Muscle of arm (tissue), 12 donors: ENCODE results near the gene DGCR6L. TPM values are rescaled to one million over a fixed set of nuclear protein-coding genes. Genes with fewer than 3 reads are reported as not detected.
"Not testable (repeated sequence)": the region's sequence is repeated elsewhere in the genome, so short reads cannot be mapped to it uniquely, and the experiment has no call there.

Experiments used
- DNase-seq: peaks from one replicate; pipeline ENCODE4 v3.0.0-alpha.2; 2013
- polyA plus RNA-seq, 12 donors: library from polyadenylated mRNA; unstranded; fragments of 120-200 nt; gene quantifications; one replicate each; pipeline ENCODE4 v1.2.1, GENCODE V29; 2013; ENCODE audit not compliant: insufficient read length in 12 of 12

Gene DGCR6L
- polyA plus RNA-seq, 12 donors = 40.2 to 98.3 (median 46.6) TPM; not detected in 1

DNA sequence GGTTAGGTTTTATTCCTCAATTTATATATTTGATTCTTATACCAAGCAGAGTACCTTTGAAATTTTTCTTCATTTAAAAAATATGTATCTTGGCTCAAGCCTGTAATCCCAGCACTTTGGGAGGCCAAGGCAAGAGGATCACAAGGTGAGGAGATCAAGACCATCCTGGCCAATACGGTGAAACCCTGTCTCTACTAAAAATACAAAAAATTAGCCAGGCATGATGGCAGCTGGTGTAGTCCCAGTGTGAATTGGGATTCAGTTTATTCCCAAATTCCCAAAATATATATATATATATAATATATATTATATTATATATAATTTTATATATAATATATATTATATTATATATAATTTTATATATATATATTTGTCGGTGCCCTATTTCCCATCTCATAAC is 18.4 kb upstream of the DGCR6L start:
- DNase-seq = not testable (repeated sequence)

DNA sequence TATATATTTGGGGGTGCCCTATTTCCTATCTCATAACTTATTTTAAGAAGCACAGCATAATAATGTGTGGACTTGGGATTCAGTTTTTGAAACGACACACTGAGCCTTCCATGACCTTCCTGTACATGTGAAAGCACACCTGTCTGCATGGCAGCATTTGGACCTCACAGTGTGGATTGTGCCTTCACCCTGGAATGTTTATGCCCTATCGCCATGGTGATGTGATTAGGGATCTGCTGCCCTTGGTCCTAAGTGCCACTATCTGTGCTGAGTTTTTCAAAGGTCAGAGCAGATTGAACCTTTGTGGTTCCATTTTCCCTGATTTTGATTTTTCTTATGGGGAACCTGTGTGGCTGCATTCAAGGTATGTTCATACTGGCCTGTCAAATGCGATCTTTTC is 17.9 kb upstream of the DGCR6L start:
- not testable (repeated sequence) for DNase-seq

DNA sequence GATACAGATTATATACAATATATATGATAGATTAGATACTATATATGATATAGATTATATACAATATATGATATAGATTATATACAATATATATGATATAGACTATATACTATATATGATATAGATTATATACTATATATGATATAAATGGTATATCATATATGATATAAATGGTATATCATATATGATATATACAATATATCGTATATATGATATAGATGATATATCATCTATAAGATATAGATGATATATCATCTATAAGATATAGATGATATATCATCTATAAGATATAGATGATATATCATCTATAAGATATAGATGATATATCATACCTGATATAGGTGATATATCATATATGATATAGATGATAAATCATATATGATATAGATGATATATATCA is 16.7 kb upstream of the DGCR6L start:
- DNase-seq = not testable (repeated sequence)

DNA sequence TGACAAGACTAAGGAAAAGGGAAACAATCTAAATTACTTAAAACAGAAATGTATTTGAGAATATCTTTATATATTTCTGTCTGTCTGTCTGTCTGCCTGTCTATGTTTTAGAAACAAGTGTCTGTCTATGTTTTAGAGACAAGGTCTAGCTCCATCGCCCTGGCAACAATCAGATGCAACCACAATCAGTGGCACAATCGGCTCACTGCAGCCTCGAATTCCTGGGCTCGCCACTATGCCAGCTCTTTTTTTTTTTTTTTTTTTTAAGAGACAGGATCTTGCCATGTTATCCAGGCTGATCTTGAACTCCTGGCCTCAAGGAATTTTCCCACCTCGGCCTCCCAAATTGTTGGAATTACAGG is 8.7 kb upstream of the DGCR6L start:
- not testable (repeated sequence) for DNase-seq

DNA sequence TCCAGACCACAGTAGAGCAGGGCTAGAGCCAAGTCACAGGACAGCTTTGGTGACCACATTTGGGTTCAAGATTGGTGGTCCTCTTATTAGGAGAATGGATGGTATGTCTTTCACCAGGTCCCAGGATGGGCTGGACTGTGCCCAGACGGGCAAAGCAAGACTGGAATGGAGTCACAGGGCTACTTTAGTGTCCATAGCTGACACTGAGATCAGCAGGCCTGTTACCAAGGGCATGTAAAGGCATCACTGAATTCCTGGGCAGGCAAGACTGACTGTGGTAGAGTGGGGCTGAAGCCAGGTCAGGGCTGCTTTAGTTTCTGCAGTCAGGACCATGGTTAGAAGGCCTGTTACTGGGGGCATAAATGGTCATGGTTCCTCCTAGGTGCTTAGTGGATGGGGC is 6.1 kb upstream of the DGCR6L start:
- not testable (repeated sequence) for DNase-seq

DNA sequence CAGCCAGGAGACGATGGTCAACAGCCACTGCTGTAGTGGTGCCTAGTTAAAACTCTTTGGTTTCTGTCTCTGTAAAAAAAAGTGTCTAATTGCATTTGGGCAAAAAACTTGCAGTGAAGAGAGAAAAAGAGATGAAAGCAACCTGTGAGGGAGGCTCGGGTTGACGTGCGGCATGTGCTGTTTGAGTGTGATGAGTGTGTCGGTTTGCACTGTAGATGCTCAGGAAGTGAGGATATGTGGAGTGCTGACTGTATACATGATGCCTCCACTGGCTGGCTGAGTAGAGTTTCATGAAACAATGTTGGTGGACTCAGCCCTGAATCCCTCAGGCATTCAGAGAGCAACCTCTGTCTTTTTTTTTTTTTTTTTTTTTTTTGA is 4.3 kb upstream of the DGCR6L start:
- DNase-seq = no peak

DNA sequence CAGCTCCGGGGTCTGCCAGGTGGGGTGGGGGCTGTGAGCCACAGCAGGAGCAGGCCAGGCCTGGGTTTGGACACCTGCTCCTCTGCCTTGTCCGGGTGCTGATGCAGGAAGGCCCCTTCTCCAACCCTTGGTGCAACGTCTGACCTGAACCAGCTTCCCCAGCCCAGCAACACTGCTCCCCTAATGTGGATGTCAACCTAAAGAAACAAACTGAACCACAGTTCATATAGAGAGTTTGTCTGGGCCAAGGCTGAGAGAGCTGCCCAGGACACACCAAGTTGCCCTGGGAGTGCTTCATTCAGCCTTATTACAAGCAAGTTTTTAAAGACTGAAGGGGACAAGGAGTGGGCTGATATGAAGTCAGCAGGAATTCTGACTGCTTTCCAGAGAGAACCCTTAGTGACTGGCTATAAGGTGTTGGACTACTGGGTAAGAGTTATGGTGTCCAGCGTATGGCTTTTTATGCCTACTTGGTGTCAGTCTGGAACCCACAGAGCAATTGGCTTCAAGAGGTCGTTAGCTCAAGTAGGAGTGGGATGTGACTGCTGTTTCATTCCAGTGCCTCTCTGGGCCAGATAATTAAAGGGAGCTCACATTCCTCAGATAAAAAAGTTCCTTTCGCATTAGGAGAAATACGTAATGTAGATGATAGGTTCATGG is 1.8 kb upstream of the DGCR6L start:
- DNase-seq = not testable (repeated sequence)

DNA sequence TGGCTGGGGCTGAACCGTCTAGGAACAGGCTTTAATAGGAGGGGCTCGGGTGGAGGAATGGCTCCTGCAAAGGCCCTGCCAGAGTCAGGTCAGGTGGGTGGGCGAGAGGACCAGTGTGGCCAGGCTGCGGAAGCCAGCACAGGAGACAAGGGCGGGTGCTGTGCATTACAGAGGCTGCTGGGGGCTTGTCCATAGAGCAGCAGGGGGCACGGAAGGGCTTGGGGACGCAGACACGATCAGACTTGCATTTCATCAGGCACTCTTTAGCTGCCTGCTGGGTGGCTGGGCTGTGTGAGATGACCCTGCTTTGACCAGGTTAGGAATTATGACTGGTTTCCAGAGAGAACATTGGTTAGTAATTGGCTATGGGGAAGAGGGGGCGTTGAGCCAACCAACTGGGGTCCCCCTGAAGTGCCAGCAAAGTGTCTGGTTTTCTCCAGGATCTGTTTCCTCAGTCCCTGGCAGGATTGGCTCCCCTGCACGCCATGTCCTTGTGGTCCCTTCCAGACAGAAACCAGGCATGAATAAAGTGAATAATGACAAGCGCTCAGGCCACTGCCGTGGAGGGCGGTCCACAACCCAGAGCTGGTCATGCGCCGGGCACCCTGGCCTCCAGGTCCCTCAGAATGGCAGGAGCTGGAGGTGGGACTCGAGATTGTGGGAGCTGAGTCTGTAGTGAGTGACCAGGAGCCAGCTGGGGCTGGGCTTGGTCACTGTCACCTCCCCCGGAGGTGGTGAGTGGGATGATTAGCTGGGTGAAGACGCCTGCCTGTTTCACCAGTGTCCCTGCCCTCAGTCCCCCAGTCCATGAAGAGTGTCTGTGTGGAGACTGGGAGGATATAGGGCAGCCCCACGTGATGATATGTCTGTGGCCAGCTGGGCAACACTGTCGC is 1.0 kb upstream of the DGCR6L start:
- DNase-seq = not testable (repeated sequence)

DNA sequence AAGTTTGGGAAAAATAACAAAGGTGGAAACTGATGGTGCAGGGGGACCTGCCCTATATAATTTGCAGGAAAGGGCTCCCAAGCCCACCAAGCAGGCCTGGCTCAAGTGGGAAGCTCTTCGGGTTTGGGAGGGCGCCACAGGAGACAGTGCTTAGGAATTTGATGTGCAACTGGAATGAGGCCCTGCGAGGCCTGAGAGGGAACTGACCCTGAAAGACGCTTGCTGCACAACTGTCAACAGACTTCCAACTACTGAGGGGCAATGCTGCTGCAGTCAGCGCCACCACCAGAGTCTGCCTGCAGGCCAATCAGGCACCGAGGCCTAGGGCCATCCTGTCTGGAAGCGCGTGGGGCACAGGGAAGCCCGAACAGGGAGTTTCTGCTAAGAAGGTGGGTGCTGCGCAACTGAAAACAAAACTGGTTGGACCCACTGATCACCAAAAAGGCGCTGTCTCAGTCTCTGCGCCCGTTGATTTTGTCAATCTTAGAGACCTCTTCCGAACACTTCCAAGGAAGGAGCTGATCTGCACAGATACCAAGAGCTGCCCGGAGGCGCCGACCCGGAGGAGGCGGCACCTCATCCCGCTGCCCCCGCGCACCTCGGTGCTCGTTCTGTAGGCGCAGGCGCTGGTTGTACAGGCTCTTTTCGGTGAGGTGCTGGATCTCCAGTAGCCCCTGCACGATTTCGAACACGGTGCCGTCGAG is 667 bp downstream of the DGCR6L start:
- DNase-seq = no peak

DNA sequence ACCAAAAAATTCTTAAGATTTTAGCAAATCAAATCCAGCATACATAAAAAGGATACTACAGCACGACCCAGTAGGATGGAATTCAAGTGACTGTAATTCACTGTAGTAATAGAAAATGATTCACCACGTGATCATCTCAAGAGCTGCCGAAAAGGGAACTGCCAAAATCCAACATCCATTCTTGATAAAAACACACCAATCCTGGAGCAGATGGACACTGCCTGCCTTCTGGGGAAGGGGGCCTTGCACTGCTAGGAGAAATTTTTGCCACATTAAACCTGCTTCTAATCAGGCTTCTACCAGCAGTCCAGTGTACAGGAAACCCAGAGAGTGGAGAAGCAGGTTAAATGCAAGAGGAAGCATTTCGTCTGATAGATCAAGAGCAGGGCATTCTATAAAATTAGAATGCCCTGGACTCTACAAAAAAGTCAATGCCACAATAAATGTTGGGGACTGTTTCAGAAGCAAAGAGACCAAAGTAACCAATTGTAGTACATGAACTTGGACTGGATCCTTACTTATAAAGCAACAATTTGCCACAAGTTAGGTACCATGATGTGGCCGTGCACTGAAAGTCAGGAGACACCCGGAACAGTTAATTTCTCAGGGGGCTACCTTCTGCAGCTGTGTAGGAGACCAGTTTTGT is 1.7 kb downstream of the DGCR6L start:
- DNase-seq = not testable (repeated sequence)

DNA sequence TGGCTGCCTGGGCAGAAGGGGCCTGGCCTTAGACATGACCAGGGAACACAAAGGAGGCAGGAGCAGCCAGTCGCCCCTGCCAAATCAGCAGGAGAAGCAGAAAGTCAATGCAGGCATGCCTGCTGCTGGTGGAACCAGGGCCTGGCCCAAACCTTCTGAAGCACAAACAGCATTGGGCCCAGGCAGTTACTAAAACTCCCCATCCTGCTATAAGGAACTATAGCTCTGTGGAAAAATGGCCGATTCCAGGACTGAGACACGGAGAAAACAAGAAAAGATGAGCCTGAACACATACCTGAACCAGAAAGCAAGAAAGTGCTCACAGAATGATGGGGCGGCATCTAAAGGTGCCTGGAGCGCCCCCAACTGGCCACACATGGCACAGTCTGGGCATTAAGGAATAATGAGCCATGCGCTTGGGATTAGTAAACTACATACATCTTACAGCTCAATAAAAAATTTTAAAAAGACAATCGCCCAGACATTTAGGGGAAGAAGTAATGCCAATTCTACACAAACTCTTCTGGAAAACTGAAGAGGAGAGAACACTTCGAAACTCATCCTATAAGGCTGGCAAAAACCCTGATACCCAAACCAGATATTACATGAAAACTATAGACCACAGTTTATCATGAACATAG is 2.3 kb downstream of the DGCR6L start:
- not testable (repeated sequence) for DNase-seq

DNA sequence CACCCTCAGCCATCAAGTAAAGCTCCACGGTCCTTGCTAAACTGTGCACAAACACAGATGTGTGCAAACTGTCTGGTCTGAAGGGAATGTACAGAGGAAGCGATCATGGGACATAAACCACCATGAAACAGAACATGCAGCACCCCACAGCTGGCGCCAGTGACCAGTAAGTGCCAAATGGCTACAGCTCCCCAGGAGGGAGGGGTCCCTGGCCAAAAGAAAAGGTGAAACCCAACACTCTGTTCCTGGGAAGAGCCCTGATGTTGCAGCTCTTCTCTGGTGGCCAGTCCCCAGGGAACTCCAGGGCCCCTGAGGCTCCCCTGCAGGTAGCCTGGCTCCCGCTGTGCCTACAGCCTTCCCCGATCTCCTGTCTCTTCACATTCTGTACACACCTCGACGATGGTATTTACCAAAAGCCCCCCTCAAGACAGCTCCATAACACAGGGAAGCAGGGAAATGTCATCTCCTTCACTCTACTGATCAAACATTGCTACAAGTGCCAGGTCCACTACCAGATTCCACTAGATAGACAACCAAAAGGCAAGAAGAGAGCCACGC is 2.9 kb downstream of the DGCR6L start:
- DNase-seq = no peak

DNA sequence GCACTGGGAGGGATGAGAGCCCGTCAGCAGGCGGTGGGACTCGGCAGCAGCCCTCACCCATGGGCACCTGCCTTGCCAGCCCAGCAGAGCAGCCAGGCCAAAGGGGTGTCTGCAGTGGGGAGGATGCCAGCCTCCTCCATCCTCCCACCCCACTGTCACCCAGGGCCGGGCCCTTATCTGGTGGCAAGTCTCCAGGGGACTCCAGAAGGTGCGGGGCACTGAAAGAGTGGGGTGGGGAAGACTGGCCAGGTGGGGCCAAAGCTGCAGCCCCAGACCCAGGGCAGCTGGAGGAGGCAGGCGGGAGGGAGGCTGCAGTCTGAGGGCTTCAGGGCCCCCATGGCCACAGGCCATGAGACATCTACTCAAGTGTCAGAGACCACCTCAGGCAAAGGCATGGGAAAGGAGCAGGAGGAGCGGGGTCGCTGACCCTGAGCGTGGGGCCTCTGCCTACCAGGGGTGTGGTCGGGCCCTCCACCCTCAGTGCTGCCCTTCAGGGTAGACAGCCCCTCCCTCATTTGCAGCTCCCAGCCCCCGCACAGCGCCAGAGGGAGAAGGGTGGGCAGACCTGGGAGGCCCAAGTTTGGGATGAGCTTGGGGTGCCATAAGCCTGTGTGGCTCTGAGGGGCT is 3.5 kb downstream of the DGCR6L start:
- no peak for DNase-seq

DNA sequence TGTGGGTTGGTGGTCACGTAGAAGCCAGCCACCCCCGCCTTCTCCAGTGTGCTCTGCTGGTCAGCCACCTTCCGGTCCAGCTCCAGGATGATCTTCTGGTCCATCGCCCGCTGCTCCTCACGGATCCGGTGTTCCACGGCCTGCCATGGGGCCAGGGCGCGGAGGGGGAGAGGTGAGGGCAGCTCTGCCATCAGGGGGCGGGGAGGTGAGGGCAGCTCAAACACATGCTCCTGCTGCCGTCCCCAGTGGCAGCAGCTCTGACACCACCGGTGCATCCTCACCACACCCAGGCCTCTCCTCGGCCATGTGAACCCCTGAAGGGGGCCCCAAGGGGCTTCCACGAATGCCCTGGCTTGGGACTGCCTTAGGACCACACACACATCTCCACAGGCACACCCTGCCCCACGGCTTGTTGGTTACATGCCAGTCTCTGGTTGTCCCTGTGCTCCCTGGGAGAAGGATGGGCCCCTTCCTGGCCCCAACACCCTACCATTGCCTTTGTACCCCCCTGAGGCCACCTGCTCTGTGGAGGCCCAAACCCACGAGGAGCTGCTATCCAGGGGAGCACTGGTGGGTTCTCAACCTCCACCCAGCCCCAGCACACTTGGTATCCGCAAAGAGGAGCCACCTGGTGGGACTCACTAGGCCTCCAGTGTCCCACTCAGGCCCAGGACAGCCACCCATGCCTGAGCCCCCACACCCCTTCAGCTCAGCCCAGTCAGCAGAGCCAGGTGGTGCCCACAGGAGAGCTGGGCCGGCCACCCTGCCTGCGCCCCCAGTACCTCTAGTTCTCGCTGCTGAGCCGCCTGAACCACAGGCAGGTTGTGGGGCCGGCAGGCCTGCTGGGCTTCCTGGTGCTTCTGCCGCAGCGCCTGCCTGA is 4.3 kb downstream of the DGCR6L start:
- DNase-seq = no peak

DNA sequence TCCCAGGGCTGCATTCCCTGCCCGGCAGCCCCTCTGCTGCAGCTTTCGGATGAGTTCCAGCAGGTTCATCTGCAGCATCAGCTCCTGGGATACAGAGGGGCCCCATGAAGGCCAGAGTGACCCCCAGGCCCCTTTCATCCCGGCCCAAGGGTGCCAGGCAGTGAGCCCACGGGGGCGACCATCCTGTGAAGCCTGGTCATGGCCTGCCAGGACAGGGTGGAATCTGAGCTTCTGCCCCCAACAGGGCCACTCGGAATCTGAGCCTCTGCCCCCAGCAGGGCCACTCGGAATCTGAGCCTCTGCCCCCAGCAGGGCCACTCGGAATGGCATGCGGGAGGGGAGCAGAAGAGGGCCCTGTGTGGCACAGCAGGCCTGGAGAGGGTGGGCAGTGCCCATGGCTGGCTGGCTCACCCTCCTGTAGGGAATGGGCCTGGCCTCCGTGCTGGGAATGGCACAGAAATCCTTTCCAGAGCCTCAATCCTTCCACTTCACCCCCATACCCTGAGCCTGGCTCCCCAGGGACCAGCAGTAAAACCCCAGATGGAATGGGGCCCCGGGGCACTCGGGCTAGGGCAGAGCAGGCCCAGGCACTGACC is 5.0 kb downstream of the DGCR6L start:
- DNase-seq = not testable (repeated sequence)

DNA sequence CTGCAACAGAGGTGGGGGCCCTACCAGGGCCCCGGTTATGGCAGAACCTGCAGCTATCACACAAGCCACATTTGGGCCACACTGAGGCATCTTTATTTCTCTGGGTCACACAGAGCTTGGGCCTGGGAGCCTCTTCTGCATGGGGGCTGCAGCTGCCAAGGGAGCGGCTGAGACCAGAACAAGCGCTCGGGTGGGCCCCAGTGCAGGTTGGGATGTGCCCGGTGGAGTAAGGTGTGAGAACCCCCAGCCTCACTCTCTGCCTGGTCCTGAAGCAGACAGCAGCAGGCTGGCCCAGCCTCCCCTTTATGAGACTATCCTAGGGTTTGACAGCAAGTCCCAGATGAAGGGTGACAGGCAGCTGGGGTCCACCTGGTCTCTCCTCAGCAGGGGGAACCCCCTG is 5.7 kb downstream of the DGCR6L start:
- DNase-seq = not testable (repeated sequence)

DNA sequence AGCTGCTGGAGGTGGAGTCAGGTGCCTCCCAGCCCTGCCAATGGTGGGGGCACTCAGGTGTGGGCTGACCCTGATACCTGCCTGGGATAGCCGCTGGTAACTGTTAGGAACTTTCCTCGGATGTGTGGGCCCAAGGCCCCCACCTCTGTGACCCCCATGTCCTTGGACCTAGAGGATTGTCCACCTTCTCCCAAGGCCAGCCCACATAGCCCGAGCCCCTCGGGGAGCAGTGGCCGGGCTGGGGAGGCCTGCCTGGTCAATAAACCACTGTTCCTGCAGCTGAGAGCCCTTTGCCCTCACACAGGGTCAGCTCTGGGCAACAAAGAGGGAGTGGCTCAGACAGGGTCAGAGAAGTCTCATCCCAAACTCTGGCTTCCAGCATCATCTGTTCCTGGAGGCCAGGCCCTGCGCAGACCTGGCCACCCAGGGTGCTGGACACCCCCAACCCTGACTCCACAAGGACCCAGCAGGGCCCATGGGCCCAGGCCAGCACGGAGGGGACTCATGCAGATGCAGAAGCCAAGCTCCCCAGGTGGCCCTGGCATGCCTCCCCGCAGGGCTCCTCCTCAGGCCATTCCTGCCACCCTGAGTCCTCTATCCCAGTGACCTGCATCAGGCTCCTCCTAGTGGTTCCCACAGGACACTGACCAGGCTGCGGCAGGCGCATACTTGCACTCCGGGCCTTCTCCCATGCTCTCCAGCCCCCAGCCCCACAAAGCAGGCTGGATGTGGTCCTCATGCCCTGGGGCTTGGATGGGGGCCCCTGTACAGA is 6.4 kb downstream of the DGCR6L start:
- not testable (repeated sequence) for DNase-seq

DNA sequence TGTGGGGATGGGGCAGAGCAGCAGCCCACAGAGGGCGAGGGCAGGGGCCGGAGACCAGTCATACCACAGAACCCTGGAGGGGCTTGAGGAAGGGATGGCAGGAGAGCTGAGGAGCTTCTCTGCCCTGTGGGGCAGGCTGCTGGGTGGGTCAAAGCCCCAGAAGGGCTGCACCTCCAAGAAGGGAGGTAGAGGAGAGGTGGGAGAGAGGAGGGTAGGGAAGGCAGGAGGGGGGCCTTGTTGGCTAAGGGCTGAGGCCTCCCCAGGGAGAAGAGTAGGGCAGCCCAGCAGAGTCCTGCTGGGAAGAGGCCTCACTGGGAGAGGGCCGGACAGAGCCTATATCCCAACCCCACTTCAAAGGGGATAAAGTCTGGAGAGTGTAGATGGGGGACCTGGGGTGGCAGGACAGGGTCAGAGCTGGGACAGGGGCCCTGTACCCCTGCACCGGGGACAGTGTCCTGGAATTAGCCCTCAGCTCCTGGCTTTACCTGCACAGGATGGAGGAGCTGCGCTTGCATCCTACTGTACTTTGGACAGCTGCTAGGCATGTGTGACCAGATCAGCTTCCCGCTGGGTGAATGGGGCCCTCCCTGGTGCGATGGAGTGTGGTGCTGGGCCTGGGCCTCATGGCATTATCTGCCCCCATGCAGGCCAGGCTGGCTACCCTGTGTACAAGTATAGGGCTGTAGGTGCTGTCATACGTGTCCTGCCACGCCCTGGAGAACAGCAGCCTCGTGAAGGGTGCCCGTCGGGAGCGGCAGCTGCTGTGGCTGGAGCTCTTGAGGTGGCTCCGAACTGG is 7.3 kb downstream of the DGCR6L start:
- DNase-seq = no peak
